GM12878 (cell line): ENCODE results near the gene ACCS. TPM values are rescaled to one million over a fixed set of nuclear protein-coding genes. Genes with fewer than 3 reads are reported as not detected.

ENCODE experiments used
- BHLHE40 ChIP-seq, 2 experiments: fragments of 450-650 bp in 1 of 2; IDR thresholded peaks; 2 replicates each; pipeline ENCODE4 v1.6.1; 2011 to 2017; ENCODE audit warnings: low read depth in 2 of 2, borderline replicate concordance in 1 of 2, improper control_type of control experiment in 1 of 2, low read length in 1 of 2, mild to moderate bottlenecking in 1 of 2
- CEBPZ ChIP-seq: fragments of 150-350 bp; IDR thresholded peaks from 2 replicates; pipeline ENCODE4 v1.6.1; 2016; ENCODE audit warnings: low read depth, low read length
- MEF2B ChIP-seq: fragments of 450-650 bp; IDR thresholded peaks from 2 replicates; pipeline ENCODE4 v1.6.1; 2018; ENCODE audit warnings: mild to moderate bottlenecking, moderate library complexity; ENCODE audit not compliant: partially characterized antibody, poor library complexity, severe bottlenecking
- NFYB ChIP-seq: IDR thresholded peaks from 2 replicates; pipeline ENCODE4 v1.6.1; 2011; ENCODE audit warnings: low read depth, mild to moderate bottlenecking, low read length, improper control_type of control experiment, moderate library complexity; ENCODE audit not compliant: insufficient read depth
- PAX8 ChIP-seq: fragments of 450-650 bp; IDR thresholded peaks from 2 replicates; pipeline ENCODE4 v1.6.1; 2017; ENCODE audit warnings: mild to moderate bottlenecking, moderate library complexity
- RELB ChIP-seq: fragments of 450-650 bp; IDR thresholded peaks from 2 replicates; pipeline ENCODE4 v1.6.1; 2017; ENCODE audit warnings: low read depth, mild to moderate bottlenecking, moderate library complexity
- ZNF687 ChIP-seq: fragments of 450-650 bp; IDR thresholded peaks from 2 replicates; pipeline ENCODE4 v1.6.1; 2017; ENCODE audit warnings: mild to moderate bottlenecking, moderate library complexity
- polyA plus RNA-seq, 11 experiments: library from polyadenylated mRNA; depleted of rRNA in 4 of 11; unstranded in 6 of 11; stranded (reverse) in 5 of 11; fragments of >200 nt; fragmentation: Nextera tagmentation in 4 of 11; fragmentation: Illumina TruSeq in 1 of 11; extraction: Ambion mirVana in 4 of 11; extraction: Trizol in 1 of 11; gene quantifications; 1 replicate in 1 of 11; 2 replicates in 10 of 11; pipeline versions ENCODE4 v1.2.1 to v1.2.3, GENCODE V29; 2011 to 2016; ENCODE audit warnings: inconsistent platforms in 2 of 11, missing spikeins in 2 of 11, low read depth in 1 of 11
- total RNA-seq, 4 experiments: library from RNA; depleted of rRNA in 3 of 4; stranded (reverse); fragments of >200 nt in 3 of 4; fragmentation: Illumina TruSeq in 1 of 4; extraction: Trizol in 1 of 4; gene quantifications; 2 replicates each; pipeline versions ENCODE4 v1.2.1 to v1.2.3, GENCODE V29; 2013 to 2021

The ACCS gene
- total and polyA plus RNA-seq, 10 of the 15 experiments (the other 5 are each of a cell fraction or from before 2014, with no cell fraction given) = 4.8 to 35.9 (median 17.0) TPM

- TF ChIP-seq BHLHE40 (IDR thresholded peaks at IDR 0.05; ENCODE audit: borderline replicate concordance in 1 of 2, low read depth in 2 of 2, low read length in 1 of 2) (peak; percentile 93 to 97), RELB (peak; percentile 59), PAX8 (no peak), CEBPZ (no peak), ZNF687 (peak; percentile 72; the same call in 1 of the 2 replicates), MEF2B (peak; percentile 50), NFYB (no peak)
These were observed at the start of gene ACCS (continued) for GRCh38 chr11:44065841-44066731.
